HG03175 (cell line): ENCODE data around the gene IER3IP1.
"Not testable (repeated sequence)": the region's sequence is repeated elsewhere in the genome, so short reads cannot be mapped to it uniquely, and the experiment has no call there.

Experiments used
- ATAC-seq: cut with Tn5 transposase; IDR thresholded peaks from one replicate; pipeline ENCODE4 v1.9.1; 2021; ENCODE audit warnings: mild to moderate bottlenecking, moderate library complexity; ENCODE audit not compliant: unreplicated experiment

IER3IP1 gene

DNA sequence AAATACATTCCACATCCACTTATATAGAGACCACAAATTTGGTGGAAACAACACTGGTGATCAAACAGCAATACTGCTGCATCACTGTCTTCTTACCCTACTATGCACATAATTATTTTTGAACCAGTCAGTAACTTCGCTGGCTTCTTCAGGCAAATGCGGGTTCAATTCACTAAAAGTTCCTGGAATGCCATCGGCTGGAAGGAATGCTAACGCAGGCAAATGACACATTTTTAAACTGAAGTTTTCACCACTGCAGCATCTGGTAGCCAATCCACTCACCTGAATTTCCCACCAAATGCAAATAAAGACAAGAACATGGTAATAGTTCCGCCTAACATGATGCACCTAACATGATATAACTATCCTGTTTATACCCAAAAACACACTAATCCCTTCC is 15.9 kb downstream of the IER3IP1 start:
- no peak for ATAC-seq

DNA sequence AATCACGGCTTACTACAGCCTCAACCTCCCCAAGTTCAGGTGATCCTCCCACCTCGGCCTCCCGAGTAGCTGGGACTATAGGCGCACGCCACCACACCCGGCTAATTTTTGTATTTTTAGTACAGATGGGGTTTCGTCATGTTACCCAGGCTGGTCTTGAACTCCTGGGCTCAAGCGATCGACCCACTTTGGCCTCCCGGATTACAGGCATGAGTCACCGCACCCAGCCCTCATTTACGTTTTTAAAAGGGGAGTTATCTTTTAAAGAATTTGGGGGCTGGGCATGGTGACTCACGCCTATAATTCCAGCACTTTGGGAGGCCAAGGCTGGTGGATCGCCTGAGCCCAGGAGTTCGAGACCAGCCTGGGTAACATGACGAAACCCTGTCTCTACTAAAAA is 17.8 kb downstream of the IER3IP1 start:
- ATAC-seq = not testable (repeated sequence)

DNA sequence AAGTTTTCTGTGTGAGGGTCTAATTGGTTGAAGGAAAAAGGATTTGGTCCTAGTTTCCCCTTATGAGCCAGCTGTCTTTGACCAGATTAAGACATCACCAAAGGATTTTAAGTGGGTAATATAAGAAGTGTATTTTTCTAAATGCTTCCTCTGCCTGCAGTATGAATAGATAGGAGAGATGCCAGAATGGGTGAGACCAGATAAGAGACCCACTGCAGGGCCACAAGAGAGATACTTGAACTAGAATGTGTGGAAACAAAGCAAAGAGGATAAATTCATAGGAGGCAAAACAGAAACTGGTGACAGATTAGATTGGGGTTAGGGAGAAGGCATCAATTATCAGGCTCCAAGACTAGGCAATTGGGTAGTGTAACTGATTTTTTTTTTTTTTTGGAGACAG is 24.7 kb downstream of the IER3IP1 start:
- no peak for ATAC-seq

DNA sequence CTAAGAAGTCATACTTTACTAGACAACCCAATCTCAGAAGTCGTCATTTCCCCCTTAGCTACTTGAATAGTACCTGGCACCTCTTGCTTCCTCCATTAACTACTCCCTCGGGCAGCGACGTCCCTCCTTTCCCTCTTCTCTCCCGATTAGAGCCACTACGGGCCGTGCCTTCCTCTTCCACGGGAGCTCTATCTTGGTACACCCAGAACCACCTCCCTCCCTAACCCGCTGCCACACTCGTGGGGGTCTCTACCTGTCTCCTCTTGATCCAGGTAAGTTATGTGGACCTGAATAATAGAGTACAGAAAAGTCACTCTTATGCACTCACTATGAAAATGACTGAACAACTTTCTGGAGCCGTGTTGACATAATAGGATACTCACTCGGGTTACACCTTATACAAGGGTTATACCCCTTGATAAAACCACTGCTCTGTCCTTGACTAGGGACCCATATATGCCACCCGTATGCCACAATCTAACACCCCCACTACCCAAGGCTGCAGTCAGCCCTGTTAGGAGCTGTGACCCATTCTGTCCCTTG is 25.3 kb downstream of the IER3IP1 start:
- no peak for ATAC-seq

DNA sequence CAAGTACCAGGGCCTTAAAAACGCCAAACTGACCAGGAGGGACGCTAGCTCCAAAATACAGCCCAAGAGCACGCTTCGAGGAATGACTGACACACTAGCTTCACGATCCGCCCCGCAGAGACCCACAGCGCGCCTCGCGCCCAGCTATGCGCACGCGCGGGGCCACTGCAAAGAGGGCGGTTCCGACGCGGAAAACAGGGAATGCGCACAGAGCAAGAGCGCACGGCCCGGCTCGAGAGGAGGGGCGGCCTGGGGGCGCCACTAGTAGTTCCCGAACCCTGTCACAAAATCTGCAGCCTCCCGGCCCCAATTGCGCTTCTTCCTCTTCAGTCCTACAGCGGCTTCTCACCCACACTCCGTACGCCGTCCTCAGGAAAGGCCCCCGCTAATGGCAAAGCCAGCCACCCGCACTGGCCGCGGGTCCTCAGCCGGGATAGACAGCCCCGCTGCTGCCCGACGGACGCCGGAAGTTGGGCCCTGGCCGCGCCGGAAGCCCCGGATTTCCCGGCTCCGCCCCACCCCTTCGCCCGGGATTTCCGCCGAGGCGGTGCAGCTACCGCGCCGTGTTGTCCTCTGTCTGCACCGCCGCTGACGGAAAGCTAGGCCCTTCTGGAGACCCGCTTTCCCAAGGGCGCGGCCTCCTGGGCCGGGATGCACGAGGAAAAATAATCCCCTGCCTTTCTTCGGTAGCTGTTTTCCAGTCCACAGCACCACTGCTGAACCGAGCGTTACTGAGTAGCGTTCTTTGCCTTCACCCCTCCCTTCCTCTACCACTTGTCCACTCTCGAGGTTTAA is 25.9 kb downstream of the IER3IP1 start, which contains the start of gene HDHD2:
Gene HDHD2 (minus strand): TSS at position 472 of the 795 bp plus-strand sequence. CDS start 14,061 bp downstream, outside the sequence.
- peak; percentile 86 for ATAC-seq

DNA sequence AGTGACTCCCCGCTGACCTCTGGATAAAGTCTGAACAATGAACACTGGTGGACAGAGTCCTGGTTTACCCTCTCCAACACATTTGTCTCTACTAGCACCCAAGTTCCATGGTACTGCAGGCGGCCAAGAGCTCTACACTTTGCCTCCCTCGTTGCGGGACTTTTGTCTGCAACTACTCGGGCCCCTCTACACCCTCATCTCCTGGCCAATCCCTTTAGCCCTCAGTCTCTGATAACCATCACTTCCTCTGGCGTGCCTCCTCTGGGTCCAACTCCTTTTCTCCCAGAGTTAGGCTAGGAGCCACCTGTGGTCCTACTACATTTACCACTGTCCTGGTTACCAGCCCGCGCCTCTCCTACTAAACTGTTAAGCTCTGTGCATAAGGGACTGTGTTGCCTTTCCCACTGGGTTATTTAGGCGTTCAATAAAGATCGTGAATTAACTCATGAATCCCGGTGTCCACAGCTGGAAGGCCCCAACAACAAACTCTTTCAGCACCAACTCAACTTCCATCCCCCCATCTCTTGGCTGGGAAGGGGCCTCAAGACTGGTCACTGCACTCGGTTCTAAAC is 26.6 kb downstream of the IER3IP1 start:
- peak; percentile 4 for ATAC-seq

DNA sequence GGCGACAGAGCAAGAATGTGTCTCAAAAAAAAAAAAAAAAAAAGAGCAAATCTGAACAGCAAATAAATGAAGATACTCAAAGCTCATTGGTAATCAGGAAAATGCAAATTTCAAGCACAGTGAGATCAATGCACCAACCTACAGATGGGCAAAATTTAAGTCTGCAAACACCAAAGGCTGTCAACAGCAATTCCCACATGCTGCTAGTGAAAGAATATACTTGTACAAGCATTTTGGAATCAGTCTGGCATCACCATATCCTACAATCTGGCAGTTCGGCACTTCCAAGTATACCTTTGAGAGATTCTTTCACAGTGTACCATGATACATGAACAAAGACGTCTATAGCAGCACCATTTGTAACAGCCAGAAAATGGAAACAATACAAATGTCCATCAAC is 30.0 kb downstream of the IER3IP1 start:
- ATAC-seq = no peak

DNA sequence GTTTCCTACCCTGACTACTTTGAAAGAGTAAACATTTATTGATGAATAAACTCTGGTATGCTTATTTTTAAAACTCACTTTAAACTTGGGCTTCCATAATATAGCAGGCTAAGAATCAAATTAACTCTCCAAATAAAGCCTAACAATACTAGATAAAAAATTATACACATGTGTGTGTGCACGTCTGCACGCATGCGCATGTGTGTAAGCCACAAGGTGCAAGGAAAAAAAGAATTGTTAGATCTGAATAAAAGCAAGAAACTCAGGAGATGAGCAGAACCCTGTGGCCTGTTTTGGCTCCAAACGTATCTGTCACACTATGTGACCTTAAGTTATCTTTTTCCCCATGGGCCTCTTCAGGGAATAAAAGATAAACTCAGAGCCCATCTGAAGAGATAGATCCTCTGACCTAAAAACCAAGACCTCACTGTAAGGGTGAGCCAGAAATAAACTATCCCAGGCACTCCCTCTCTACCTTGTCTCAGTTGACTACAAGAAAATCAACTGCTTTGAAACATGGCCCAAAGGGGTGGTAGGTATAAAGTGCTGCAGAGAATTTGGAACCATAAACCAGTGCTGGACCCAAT is 32.2 kb downstream of the IER3IP1 start:
- no peak for ATAC-seq

DNA sequence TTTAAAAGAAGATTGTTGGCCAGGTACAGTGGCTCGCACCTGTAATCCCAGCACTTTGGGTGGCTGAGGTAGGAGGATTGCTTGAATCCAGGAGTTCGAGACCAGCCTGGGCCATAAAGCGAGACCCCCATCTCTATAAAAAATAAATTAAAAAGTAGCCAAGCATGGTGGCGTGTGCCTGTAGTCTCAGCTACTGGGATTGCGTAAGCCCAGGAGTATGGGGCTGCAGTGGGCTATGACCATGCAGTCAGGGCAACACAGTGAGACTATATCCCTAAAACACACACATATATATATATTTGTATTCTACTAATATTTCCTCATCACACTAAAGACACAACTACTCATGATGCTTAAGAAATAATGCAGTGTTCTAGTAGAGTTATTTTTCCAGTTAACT is 33.0 kb downstream of the IER3IP1 start:
- no peak for ATAC-seq

DNA sequence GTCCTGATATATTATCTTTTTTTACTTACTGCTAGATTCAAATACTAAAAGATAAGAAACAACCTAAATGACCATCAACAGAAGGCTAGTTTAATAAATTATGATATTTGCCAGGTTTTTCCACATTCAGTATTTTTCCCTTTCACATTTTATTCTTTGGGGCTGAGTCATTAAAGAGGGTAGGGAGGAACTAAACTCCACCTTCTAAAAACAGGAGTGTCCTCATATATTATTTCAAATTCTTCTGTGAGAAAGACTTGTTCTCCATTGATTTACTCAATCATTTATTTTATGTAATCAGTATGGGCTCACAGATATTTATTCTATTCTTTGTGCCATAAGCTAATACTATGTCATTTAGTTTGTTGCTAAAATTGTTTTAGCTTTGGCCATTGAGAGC is 34.9 kb downstream of the IER3IP1 start:
- ATAC-seq = no peak

DNA sequence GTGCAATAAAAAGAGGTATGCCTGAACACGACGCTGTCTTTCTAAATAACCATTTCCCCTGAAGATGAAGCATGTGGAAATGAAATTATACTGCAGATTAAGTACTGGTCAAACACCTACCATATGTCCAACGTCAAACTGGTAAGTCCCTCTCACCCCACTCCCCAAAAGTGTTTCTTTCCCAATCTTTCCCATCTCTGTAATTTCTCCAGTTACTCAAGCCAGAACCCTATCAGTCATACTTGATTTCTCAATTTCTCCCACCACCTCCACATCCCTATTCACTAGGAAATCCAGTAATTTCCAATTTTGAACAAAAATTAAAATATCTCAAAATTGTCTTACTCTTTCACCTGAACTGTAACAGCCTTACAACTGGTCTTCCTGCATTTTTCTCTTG is 55.0 kb downstream of the IER3IP1 start:
- ATAC-seq = no peak

DNA sequence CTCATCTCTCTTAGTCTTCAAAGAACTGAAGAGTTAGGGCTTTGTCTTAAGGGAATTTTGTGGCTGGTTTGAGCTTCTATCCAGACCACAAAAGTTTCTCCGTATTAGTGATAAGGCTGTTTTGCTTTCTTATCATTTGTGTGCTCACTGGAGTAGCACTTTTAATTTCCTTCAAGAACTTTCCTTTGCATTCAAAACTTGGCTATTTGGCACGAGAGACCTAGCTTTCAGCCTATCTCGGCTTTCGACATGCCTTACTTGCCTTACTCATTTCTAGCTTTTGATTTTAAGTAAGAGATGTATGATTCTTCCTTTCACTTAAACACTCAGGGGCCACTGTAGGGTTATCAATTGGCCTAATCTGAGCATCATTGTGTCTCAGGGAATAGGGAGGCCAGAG is 55.7 kb downstream of the IER3IP1 start:
- peak; percentile 84 for ATAC-seq

DNA sequence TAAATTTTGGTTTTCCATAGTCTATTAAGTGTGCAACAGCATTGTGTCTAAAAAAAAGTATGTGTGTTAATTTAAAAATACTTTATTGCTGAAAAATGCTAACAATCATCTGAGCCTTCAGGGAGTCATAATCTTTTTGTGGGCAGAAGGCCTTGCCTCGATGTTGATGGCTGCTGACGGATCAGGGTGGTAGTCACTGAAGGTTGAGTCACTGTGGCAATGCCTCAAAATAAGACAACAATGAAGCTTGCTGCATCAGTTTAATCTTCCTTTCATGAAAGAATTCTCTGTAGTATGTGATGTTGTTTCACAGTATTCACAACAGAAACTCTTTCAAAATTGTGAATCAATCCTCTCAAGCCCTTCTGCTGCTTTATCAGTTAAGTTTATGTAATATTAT is 57.2 kb downstream of the IER3IP1 start:
- ATAC-seq = no peak

DNA sequence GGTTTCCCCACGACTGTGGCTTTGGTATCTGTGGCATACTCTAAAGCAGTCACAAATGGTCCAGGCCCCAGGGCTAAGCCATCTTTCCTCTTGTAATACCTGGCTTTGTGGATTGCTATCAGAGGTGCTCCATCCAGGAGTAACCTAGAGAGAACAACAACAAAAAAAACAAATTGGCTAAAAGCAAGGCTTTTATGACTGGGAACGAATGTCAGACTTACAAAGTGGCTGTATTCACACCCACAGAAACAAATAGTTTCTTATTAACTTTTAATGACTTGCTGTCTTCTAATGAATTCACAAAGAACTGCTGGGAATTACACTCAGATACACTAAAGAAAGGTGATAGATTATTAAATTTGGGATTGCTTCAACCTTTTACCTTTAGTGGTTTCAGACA is 61.0 kb downstream of the IER3IP1 start:
- ATAC-seq = no peak

DNA sequence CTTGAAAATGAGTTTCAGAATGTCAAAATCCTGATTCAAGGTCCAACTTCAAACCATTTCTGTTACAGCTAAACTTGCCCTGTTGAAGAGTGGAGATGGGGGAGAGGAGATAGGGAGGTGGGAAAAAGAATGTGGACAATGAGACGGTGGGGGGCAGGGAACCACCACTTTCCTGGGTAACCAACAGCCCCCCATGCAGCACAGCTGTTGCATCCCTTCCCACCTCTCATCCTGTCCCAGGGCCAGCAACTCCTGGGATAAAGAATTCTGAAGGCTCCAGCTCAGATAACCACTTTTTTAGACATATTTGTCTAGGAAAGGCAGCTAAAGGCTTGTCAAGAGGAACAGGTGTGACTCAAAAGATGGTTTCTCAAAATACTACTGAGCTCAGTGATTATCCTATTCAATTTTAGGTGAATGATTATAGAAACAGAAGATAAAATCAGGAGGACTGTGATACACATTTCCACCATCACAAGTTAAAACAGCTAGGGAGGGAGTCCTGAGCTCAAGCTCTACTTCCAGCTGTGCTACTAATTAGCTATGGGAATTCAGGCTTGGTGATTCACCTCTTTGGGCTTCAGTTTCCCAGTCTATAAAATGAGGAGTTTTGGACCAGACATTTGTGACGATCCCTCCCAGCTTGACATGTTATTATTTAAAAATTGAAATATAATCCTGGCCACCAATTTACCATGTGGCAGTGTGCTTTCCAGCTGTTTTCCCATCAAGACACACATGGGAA is 62.2 kb downstream of the IER3IP1 start:
- no peak for ATAC-seq

DNA sequence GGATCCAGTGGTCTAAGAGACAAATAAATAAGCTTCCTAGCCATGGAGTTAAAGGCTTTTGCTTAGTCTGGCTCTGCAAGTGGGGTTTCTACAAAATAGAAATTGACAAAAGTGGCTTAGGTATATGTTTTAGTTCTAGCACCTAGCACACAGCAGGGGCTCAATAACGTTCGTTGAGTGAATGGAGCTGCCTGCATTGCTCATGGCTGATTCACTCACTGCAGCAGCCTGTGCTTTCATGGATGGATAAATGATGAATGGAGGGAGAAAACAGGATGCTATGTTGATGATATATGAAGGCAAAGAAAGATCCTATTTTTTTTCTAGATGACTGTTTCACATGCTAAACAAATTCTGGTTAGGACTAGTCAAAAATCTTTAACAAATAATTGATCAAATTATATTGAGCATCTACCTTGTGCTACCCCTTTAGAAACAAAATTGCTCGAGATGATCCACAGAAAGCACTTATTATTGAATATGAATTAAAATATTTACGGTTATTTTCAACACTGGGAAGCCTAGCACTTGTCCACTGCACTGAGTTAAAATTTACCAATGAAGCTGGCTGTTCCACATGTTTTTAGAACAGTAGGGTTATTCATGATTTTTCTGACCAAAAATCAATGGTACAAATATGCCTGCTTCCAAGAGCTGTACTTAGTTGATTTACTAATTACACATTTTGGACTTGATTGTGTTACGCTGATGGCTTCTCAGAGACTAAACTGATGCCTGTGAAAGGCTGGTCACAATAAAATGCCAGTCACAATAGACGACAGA is 65.5 kb downstream of the IER3IP1 start:
- ATAC-seq = no peak

DNA sequence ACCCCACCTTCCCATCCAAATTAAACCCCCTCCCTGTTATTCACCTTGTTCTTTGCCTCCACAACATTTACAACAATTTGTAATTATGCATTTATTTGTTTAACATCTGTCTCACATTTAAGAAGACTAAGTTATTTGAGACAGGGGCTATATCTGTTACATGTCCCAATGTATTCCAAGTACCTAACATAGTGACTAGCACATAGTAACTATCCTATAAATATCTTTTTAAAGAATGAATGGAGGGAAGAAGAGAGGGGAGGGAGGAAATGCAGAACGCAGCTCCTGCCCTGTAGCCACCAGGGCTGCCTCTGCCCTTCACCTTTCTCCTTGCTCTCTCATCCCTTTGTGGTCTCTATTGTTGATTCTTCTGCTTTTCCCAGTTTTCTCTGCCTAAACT is 66.4 kb downstream of the IER3IP1 start:
- ATAC-seq = no peak

DNA sequence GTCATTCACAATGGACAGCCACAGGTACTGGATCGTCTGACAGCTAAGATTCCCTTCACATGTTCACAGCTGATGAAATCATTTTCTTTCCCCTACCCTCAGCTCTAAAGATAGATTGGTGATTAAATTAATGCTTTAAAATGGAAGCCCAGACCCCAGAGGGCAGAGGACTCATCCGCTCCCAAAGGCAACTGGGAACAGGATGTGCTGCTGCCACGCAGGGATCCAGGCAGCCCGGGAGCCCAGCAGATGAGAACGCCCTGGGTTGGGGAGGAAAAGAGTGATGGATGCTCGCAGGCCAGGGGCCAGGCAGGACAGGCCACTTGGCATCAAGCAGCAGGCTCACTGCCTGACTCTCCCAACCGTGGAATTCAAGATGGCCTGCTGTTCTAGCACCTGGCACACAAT is 67.2 kb downstream of the IER3IP1 start:
- no peak for ATAC-seq

DNA sequence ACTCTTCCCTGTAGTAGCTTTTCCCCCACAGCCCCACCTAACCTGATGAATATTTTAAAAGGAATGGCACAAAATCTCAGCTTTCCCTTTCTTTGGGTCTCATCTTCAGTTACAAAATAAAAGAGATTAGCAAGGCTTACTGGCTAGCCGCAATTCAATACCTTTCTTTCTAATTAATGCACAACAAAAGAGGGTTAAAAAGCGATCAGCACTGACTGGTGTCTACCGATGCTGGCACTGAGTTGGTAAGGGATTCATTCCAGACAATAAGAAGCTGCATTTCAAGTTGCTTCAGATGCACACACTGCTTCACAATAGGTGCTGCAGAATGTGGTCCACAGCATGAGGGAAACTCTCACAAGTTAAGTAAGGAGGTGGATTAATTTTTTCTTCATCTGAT is 67.8 kb downstream of the IER3IP1 start:
- no peak for ATAC-seq
